Stimulated activated CD4-positive, alpha-beta T cell treated with anti-CD3 and anti-CD28 coated beads, TNF-alpha, amount 100 ng/mL, for 4 hours (primary cell): ENCODE data around the gene LIPE.

ENCODE experiments used
- DNase-seq, 3 experiments: peaks; one replicate each; pipeline ENCODE4 v3.0.0-alpha.2; 2020; ENCODE audit warnings: low read depth in 3 of 3

LIPE gene

DNA sequence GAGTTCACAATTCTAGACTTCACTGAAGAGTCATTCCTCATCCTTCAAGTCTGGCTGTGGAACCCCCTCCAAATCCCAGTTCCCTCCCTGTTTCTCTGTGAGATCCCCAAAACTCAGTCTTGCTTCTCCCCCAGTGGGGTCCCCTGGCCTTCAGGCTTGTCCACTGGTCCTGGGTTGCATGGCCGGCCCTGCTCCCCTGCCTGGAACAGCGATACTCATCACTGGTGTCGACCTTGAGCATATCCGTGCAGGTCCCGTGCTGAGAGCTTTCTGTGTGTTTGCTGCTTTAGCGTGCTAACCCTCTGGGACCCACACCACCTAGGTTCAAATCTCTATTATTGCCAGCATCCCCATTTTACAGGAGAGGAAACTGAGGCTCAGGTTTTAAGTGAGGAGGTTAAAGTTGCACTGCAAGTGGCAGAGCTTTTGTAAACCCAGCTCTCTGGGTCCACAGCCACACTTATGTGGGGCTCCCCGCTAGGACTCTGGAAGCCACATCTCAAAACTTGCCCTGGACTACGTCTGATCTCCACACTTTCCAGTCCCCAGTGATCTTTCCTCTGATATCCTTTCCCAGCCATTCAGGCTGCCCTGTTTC, 15.5 kb downstream of the LIPE start:
- no peak for DNase-seq

GRCh38 chr19:42410371-42410770, 16.8 kb downstream of the LIPE start:
- no peak for DNase-seq

GRCh38 chr19:42409477-42409876, 17.7 kb downstream of the LIPE start:
- DNase-seq: no peak

DNA sequence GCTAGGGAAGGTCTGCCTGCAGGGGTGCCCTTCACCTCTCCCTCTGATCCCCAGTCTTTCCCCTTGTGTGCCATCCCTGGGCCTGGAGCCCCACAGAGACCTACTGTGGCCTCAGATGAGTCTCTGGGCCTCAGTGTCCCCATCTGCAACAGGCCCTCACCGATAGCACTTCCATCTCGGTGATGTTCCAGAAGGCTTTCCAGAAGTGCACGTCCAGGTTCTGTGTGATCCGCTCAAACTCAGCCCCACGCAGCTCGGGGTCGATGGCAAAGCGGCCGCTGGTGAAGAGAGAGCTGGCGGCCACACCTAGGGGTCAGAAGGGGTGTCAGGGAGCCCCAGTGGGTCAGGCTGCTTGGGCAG, 19.4 kb downstream of the LIPE start:
- no peak for DNase-seq

DNA sequence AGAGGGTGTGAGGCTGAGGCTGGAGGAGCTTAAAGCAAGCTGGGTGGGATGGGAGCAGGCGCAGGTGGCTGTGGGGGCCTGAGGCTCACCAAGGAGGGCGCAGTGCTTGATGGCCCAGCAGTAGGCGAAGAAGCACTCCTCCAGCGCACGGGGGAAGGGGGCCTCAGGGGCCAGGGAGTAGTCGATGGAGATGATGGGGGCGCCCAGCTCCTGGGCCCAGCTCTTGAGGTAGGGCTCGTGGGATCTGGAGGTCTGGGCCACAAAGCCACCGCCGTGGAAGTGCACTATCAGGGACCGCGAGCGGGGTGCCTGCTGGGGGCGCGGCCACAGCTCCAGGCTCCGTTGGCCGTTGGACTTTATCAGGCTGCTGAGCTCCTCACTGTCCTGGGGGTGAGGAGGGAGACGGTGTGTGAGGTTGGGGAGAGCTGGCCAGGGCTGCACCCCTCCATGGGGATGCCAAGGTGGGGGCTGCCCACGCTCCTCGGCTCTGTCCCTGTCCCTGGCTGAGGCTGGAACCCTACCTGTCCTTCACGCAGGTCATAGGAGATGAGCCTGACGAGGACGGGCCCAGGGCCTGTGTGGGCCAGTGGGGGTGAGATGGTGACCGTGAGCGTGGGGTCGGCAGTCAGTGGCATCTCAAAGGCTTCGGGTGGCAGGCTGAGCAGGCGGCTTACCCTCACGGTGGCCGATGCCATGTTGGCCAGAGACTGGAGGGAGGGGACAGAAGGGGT, 19.9 kb downstream of the LIPE start:
- DNase-seq: no peak

GRCh38 chr19:42406111-42406510, 21.1 kb downstream of the LIPE start:
- no peak for DNase-seq

GRCh38 chr19:42403586-42403985, 23.6 kb downstream of the LIPE start:
- no peak for DNase-seq

GRCh38 chr19:42402376-42403116, 24.6 kb downstream of the LIPE start:
- DNase-seq: no peak

DNA sequence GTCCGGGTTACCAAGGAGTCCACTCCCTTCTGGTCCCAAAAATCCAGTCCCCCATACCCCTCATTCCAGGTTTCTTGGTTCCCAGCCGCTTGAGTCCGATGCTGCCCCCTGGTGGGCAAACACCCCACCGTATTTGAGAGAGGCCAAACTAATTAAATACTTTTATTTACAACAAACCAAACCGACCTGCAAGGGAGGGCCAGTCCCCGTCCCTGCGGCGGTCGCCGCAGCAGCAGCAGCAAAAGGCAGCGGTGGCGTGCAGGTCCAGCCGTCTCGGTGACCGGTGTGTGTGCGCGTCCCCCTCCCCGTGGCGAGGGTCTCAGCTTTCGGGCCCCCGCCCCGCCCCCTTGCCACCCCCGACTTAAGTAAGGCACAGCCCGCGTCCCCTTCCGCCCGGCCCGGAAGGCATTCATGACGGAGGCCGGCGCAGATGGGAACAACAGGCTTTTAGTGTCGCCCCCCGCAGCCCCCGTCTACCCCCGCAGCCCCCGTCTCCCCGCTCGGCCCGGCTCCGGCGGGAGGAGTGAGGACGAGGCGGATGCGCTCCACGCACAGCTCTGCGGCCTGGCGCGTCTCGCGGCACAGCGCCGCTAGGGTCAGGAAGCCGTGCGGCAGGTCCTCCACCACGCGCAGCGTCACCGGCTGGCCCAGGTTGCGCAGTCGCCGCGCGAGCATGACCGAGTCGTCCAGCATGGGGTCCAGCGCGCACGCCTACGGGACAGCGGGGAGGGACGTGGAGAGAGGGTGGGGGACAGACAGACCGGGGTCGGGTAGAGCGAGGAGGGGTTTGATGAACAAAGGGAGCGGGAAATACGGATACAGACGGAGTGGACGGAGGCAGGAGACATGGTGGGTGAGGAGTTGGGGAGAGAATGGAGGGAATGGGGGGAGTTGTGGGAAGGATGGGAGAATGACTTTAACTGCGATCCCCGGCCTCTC, 25.6 kb downstream of the LIPE start:
- DNase-seq: peak; percentile 59 to 68 (median 68)

DNA sequence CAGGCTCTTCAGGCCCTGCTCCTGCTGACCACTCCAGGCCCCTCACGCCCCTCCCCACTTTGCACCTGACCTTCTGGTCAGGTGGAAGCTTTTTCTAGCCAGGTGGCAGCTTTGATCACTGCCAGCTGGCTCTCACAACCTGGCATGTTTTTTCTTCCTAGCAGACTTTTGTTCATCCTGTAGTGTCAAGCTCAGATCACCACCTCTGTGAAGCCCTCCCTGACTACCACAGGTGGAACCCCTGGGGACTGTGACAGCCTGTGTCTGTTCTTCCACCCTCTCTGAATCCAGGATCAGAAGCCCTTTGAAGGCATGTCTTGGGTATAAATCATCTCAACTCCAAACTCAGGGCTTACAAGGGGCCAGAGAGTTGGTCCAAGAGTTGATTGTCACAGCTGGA, 26.8 kb downstream of the LIPE start:
- no peak for DNase-seq

GRCh38 chr19:42397263-42398166, 29.7 kb downstream of the LIPE start:
- DNase-seq: no peak

- peak; percentile 78 to 90 (median 85) for DNase-seq
These were observed 30.6 kb downstream of the LIPE start for GRCh38 chr19:42396381-42397262.

- DNase-seq: no peak
These were observed 32.4 kb downstream of the LIPE start for GRCh38 chr19:42394751-42395150.

- DNase-seq: no peak
These were observed 35.0 kb downstream of the LIPE start for GRCh38 chr19:42392165-42392564.

DNA sequence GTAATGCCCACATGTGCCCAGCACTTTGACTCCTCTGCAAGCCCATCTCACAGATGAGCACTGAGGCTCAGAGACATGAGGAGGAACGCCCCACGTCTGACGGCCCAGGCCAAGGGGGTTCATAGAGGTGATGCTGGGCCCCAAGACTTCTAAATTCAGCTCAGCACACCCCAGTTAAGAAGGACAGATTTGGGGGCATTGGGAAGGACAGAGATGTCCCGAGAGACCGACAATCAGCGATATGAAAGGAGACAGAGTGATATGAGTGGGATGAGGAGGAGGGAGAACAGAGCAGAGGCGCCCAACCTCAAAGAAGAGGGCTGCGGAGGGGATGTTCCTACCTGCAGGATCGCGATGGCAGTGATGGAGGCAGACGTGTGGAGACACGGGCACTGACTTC, 37.3 kb downstream of the LIPE start, which contains the start of gene CNFN:
CNFN (minus strand) TSS at position 399 of the 400 bp plus-strand sequence. CDS start 1,260 bp downstream, outside the sequence.
- DNase-seq: no peak

DNA sequence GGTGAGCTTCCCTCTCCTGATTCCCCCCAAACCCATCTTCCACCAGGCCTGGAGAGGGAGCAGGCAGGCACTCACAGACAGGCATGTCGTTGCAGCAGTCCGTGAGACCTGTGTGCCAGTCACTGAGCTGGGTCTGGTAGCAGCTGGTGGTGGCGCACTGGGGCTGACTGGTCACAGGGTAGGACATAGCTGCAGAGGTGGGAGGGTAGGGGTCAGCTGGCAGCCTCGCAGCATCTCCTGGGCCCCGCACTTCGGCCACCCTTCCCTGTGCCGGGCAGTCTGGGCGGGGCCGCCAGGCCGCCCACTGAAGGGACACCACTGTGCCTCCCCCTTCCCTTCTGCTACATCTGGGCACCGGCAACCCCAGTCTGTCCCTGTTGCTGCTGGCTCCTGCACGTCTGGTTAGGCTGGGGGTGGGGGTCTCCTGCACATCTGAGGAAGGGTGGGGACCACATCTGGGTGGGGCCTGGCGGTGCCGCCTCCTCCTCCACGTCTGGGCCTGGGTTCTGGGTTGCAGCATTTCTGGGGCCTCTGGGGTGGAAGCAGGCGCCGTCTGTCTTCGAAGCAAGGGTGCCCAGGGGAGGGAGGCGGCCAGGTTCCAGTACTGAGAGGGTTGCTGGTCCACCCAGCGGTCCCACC, 38.2 kb downstream of the LIPE start:
- DNase-seq: no peak

DNA sequence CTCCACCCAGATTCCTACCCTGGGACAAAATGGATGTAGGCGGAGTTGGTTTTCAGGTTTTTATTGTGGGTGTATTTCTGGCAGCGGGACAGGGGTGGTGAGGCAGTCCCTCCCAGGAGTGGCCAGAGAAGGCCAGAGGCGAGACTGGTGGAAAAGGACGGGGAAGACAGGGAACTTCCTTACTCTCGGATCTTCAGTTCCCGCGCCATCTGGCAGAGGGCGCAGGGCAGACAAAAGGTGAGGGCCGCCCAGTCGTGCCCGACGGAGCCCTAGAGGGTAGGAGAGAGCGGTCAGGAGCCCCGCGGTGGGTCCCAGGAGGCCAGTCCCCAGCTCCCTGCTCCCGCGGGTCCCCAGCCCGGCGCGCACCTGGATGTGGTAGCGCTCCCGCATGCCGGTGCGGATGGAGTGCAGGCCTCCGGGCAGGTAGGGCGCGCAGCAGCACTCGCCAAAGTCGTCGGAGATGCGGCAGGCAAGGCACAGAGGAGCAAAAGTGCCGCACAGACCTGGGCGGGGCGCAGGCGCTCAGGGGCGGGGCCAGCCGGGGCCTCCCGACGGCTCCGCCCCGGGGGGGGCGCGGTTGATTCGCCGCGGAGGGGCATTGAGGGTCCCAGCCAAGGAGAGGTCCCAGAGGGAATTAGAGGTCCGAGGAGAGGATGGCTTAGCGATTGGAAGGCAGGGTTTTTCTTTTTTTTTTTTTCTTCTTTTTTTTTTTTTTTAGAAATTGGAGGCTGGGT, 40.0 kb downstream of the LIPE start:
- peak; percentile 29 to 52 (median 50) for DNase-seq

DNA sequence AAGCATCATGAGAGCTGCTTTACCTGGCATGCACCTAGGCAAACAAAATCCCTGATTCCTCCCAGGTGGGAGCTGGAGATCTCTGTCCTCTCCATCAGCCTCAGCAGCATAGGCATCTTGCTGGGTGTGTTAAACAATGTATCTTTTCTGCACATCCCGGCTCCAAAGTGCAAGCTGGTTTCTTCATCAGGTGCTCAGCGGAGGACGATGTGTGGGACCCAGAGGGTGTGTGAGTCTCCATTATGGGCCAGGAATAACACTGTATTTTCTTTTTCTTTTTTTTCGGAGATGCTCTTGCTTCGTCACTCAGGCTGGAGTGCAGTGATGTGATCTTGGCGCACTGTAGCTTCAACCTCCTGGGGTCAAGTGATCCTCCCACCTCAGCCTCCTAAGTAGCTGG, 47.0 kb downstream of the LIPE start:
- DNase-seq: no peak
